NCI-H2081 treated with DMSO at 0.1 percent for 48 hours (cell line): ENCODE results near the gene TTC7B.

Source experiments
- DNase-seq: peaks from one replicate; lab custom pipeline; 2025; lab: John Stamatoyannopoulos, UW

TTC7B gene

GRCh38 chr14:90674043-90674670 lies 142.1 kb downstream of the TTC7B start:
- no peak for DNase-seq

- DNase-seq: no peak
These were observed 144.6 kb downstream of the TTC7B start for GRCh38 chr14:90671382-90672234.

- DNase-seq: no peak
These were observed 146.5 kb downstream of the TTC7B start for GRCh38 chr14:90669731-90670130.

GRCh38 chr14:90666571-90666970 lies 149.7 kb downstream of the TTC7B start:
- no peak for DNase-seq

GRCh38 chr14:90665321-90666000 lies 150.8 kb downstream of the TTC7B start:
- no peak for DNase-seq

GRCh38 chr14:90664911-90665310 lies 151.3 kb downstream of the TTC7B start:
- no peak for DNase-seq

- DNase-seq: no peak
These were observed 152.6 kb downstream of the TTC7B start for GRCh38 chr14:90663680-90664079.

- DNase-seq: no peak
These were observed 153.1 kb downstream of the TTC7B start for GRCh38 chr14:90663140-90663539.

- DNase-seq: no peak
These were observed 154.4 kb downstream of the TTC7B start for GRCh38 chr14:90661866-90662265.

GRCh38 chr14:90660865-90661570 lies 155.2 kb downstream of the TTC7B start:
- DNase-seq: no peak

GRCh38 chr14:90659156-90659555 lies 157.1 kb downstream of the TTC7B start:
- DNase-seq: no peak

- DNase-seq: no peak
These were observed 157.7 kb downstream of the TTC7B start for GRCh38 chr14:90658541-90658967.

GRCh38 chr14:90656973-90657372 lies 159.3 kb downstream of the TTC7B start:
- DNase-seq: no peak

- no peak for DNase-seq
These were observed 160.4 kb downstream of the TTC7B start for GRCh38 chr14:90655829-90656228.

GRCh38 chr14:90654831-90655276 lies 161.4 kb downstream of the TTC7B start:
- DNase-seq: no peak

GRCh38 chr14:90652626-90653025 lies 163.6 kb downstream of the TTC7B start:
- DNase-seq: no peak

GRCh38 chr14:90651976-90652560 lies 164.2 kb downstream of the TTC7B start:
- no peak for DNase-seq

GRCh38 chr14:90651271-90651804 lies 164.9 kb downstream of the TTC7B start:
- no peak for DNase-seq

GRCh38 chr14:90649557-90650135 lies 166.6 kb downstream of the TTC7B start:
- no peak for DNase-seq

GRCh38 chr14:90649083-90649482 lies 167.1 kb downstream of the TTC7B start:
- DNase-seq: no peak

- no peak for DNase-seq
These were observed 167.8 kb downstream of the TTC7B start for GRCh38 chr14:90648421-90648820.
